Fibroblast of villous mesenchyme (primary cell): ENCODE measurements around the gene HHATL. TPM values are rescaled to one million over a fixed set of nuclear protein-coding genes. Genes with fewer than 3 reads are reported as not detected.

Experiments used
- DNase-seq: peaks from one replicate; pipeline ENCODE4 v3.0.0-alpha.2; 2010; ENCODE audit warnings: low read depth
- H3K4me3 ChIP-seq: 2 replicates; pipeline ENCODE4 v1.5.1; 2011; ENCODE audit warnings: low read depth, mild to moderate bottlenecking, low read length
- total RNA-seq: library from RNA; depleted of rRNA; stranded (reverse); fragments of >200 nt; gene quantifications from 2 replicates; pipeline ENCODE4 v1.2.3, GENCODE V29; 2012
- TF ChIP-seq, protein P1 (sequence below): IDR thresholded peaks from 2 replicates; pipeline ENCODE4 v1.5.1; 2012; ENCODE audit warnings: low read depth, mild to moderate bottlenecking, low read length; ENCODE audit not compliant: insufficient read depth

Gene HHATL
- total RNA-seq, 1 donor = not detected

DNA sequence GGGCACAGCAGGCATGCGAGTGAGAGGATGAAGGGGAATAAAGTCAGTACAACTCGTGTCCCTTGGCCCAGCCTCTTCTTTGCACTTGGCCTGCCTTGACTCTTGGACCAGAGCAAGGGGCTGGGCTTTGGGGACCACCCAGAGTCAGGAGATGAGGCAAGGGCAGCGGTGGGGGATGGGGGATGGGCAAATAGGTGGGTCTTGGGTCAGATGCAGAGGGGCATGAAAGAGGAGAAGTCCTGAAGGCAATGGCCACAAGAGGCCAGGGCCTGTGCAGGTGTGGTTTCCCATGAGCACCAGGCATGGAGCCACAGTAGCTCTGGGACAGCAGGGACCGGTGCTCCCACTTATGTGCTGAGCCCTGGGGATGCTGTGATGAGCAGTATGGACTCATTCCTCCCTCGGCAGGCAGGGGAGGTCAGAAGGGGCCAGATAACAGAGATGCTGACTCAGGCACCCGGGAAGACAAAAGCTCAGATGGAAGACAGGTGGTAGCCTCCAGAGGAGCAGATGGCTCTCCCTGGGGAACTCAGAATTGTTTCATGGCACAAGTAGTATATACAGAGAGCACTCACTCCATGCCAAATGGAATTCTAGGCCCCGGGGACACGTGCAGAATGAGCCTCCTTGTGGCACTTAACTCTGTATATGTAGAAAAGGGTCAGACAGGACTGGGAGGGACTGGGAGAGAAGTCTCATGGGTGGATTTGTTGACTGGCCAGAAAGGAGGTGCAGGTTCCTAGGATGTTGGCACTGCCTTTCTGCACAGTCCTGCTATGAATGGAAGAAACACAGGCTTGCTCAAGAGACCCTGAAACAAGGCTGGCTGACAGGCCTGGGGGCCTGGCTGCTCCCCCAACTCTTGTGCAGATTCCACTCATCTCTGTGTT, 34.8 kb downstream of the HHATL start:
- H3K4me3 ChIP-seq = no peak overlapping the region
- no peak for DNase-seq
- TF ChIP-seq, protein P1, sequence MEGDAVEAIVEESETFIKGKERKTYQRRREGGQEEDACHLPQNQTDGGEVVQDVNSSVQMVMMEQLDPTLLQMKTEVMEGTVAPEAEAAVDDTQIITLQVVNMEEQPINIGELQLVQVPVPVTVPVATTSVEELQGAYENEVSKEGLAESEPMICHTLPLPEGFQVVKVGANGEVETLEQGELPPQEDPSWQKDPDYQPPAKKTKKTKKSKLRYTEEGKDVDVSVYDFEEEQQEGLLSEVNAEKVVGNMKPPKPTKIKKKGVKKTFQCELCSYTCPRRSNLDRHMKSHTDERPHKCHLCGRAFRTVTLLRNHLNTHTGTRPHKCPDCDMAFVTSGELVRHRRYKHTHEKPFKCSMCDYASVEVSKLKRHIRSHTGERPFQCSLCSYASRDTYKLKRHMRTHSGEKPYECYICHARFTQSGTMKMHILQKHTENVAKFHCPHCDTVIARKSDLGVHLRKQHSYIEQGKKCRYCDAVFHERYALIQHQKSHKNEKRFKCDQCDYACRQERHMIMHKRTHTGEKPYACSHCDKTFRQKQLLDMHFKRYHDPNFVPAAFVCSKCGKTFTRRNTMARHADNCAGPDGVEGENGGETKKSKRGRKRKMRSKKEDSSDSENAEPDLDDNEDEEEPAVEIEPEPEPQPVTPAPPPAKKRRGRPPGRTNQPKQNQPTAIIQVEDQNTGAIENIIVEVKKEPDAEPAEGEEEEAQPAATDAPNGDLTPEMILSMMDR = no peak

DNA sequence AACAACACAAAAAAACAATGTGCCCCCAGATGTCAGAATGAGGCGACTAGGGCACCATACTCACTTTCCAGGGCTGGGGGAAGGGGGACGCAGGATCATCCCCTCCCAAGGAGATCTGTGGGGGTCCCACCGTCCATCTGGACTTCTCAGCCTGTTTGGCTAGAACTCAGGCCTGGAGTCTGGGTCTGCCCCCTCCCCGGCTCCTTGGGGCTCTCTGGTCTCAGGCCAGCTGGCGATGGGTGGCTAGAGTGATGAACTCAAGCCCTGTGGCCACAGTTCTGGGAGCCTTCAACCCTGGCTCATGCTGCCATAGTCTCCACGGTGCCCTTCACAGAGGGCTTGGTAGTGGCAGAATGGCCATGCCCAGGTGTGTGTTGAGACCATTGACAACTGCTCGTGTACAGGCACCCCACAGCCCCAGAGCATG, 35.5 kb downstream of the HHATL start:
- DNase-seq = no peak
- TF ChIP-seq, protein P1 = no peak

DNA sequence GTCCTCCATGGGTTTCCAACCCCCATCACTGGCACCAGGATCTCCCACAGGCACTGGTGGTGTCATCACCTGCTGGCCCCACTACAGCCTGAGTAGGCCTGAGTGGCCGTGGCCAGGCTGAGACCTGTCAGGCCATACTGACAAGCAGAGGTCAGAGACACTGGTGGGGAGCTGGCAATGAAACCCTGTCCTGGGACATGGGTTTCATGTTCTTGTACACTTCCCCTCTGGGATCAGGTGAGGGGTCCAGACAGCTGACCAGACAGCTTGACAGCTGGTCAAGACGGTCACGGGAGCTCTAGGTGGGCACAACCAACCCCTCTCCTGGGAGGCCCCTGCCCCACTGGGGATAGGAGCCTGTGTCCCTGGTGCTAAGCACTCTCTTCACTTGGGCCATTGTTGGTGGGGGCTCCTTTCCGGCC, 36.0 kb downstream of the HHATL start:
- TF ChIP-seq, protein P1 = no peak
- H3K4me3 ChIP-seq = no peak overlapping the region
- DNase-seq = no peak

More for the DNA sequence above, 35.5 kb downstream of the HHATL start:
- no peak overlapping the region for H3K4me3 ChIP-seq

DNA sequence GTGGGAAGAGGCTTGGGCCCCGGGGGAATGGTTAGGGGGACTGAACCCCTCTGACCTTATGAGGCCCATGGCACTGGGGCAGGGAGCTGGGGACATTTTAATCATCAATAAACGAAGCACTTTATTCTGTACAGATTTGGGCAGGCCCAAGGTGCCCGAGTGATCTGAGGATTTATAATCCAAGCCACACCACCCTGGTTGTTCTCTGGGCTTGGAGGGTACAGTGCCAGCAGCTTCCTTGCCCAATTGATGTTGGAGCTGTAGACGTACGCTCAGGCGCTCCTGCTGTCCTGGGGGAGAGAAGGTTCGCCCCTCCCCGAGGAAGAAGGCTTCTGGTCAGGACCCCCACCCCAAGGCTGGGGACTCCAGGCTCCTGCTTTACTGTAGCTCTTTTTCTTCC, 36.6 kb downstream of the HHATL start:
- no peak for DNase-seq

DNA sequence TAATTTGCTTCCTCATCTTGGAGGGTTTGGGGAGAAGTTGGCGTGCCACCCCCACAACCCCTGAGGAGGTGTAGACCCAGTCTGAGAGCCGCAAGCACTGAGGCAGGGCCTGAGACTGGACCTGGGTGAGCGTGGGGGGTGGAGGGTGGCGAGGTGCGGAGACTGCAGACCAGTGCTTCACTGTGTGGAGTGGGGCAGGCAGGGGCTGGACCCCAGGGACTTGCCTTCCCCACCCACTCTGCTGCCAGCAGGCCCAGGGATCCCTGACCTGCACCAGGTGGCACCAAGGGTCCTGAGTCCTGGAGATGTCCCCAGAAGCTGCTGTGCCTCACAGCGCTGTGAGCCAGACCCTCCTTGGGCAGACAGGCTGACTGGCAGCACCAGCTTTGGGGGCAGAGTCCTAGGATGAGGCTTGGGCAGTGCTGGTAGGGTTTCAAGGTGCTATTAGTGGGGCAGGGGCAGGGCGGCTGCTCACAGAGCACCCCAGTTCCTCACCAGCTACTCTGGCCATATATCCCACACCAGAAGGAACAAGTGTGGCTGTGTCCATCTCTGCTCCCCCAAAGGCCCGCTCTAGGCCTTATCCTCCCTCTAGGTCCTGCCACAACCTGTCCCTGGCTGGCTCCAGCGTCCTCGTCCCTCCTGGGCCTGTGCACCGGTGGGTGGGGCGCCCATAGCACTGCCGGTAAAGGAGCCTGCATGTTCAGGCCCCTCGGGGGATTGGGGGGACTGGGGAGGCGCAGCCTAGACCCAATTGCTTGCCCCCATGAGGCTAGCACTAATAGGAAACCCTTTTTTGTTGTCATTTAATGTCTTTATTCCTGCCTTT, 37.3 kb downstream of the HHATL start:
- TF ChIP-seq, protein P1 = no peak
- no peak for DNase-seq

More for the DNA sequence above, 36.6 kb downstream of the HHATL start:
- TF ChIP-seq, protein P1 = no peak
- H3K4me3 ChIP-seq = no peak overlapping the region

DNA sequence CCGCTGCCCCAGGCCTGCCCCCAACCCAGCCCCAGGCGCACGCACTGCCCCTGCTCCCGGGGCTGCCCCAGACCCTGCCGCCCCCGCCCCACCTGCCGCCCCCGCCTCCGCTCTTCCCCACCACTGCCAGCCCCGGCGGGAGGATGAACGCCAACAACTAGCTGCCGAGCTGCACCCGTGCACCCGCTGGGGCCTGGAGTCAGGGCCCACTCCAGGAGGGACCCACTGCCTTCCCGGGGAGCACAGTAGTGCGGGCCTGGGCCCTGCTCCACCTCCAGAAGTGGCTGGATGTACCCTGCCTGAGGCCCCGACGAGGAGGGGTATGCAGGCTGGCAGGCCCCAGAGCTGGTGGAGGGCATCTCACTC, 38.2 kb downstream of the HHATL start:
- no peak overlapping the region for H3K4me3 ChIP-seq
- DNase-seq = no peak
- TF ChIP-seq, protein P1 = no peak

More for the DNA sequence above, 37.3 kb downstream of the HHATL start:
- no peak overlapping the region for H3K4me3 ChIP-seq
